Kidney epithelial cell (primary cell): ENCODE data around the gene CEND1. TPM values are rescaled to one million over a fixed set of nuclear protein-coding genes. Genes with fewer than 3 reads are reported as not detected.

Experiments used
- DNase-seq: peaks from one replicate; pipeline ENCODE4 v3.0.0-alpha.2; 2010; ENCODE audit warnings: low read depth
- H3K27me3 ChIP-seq: 2 replicates; pipeline ENCODE4 v1.6.0; 2011; ENCODE audit warnings: low read length; ENCODE audit not compliant: control insufficient read depth, insufficient read depth
- H3K36me3 ChIP-seq: 2 replicates; pipeline ENCODE4 v1.5.1; 2011; ENCODE audit warnings: low read length; ENCODE audit not compliant: control insufficient read depth, insufficient read depth
- H3K4me3 ChIP-seq: 2 replicates; pipeline ENCODE4 v1.5.1; 2011; ENCODE audit warnings: low read depth, mild to moderate bottlenecking, control low read depth, low read length
- CTCF ChIP-seq: IDR thresholded peaks from 2 replicates; pipeline ENCODE4 v1.5.1; 2011; ENCODE audit warnings: mild to moderate bottlenecking, moderate library complexity, low read length, control low read depth, inconsistent platforms; ENCODE audit not compliant: insufficient read depth, poor library complexity, severe bottlenecking
- total RNA-seq: library from RNA; depleted of rRNA; stranded (reverse); fragments of >200 nt; gene quantifications from 2 replicates; pipeline ENCODE4 v1.2.3, GENCODE V29; 2015

The CEND1 gene
- total RNA-seq, 1 donor from 2014 or later, result 0.25 TPM

- DNase-seq, result no peak
- no peak overlapping the region for H3K4me3 ChIP-seq
- H3K36me3 ChIP-seq, result no peaks in the 10 kb centered on the region
- peaks cover 22% of the 10 kb centered on the region for H3K27me3 ChIP-seq
- TF ChIP-seq CTCF, result no peak
Measured at GRCh38 chr11:787084-787675, 2.7 kb downstream of the CEND1 start.

- DNase-seq, result no peak
- TF ChIP-seq CTCF, result no peak
- no peaks in the 10 kb centered on the region for H3K36me3 ChIP-seq
- no peak overlapping the region for H3K4me3 ChIP-seq
- H3K27me3 ChIP-seq, result peaks cover 22% of the 10 kb centered on the region
Measured at GRCh38 chr11:786235-787083, 3.4 kb downstream of the CEND1 start.

- no peak overlapping the region for H3K4me3 ChIP-seq
- H3K36me3 ChIP-seq, result no peaks in the 10 kb centered on the region
- peaks cover 8% of the 10 kb centered on the region for H3K27me3 ChIP-seq
- no peak for DNase-seq
- TF ChIP-seq CTCF, result peak; percentile 96
Measured at GRCh38 chr11:783581-784015, 6.3 kb downstream of the CEND1 start.

- H3K36me3 ChIP-seq, result no peaks in the 10 kb centered on the region
- no peak for TF ChIP-seq CTCF
Measured at GRCh38 chr11:782264-783174, 7.4 kb downstream of the CEND1 start.

GRCh38 chr11:779955-780532 lies 9.8 kb downstream of the CEND1 start:
- DNase-seq, result no peak
- no peak overlapping the region for H3K4me3 ChIP-seq
- no peaks in the 10 kb centered on the region for H3K36me3 ChIP-seq
- TF ChIP-seq CTCF, result no peak
- H3K27me3 ChIP-seq, result no peaks in the 10 kb centered on the region

More at GRCh38 chr11:782264-783174, 7.4 kb downstream of the CEND1 start:
- peaks cover 2% of the 10 kb centered on the region for H3K27me3 ChIP-seq
- no peak for DNase-seq
- H3K4me3 ChIP-seq, result no peak overlapping the region
